AG04450 (cell line): ENCODE results near the gene LMO1. TPM values are rescaled to one million over a fixed set of nuclear protein-coding genes. Genes with fewer than 3 reads are reported as not detected.

Experiments used
- CTCF ChIA-PET: fragments of 300-600, 350-600 bp; formaldehyde crosslinking; extraction: SDS; loops from one replicate; lab custom pipeline; 2022; ENCODE audit warnings: antibody characterized with exemption, inconsistent platforms; lab: Charles Lee
- POLR2A ChIA-PET: fragments of 350-600 bp; formaldehyde crosslinking; extraction: SDS; loops from one replicate; lab custom pipeline; 2021; ENCODE audit warnings: antibody characterized with exemption, inconsistent platforms; lab: Yijun Ruan, JAX
- DNase-seq: peaks from one replicate; pipeline ENCODE4 v3.0.0-alpha.2; 2011; ENCODE audit warnings: low read depth, low spot score
- H3K27ac ChIP-seq: one replicate; pipeline ENCODE4 v1.5.1; 2012; ENCODE audit warnings: low read depth, low read length, control low read depth
- H3K27me3 ChIP-seq: one replicate; pipeline ENCODE4 v1.6.0; 2012; ENCODE audit warnings: low read length; ENCODE audit not compliant: control insufficient read depth, insufficient read depth
- H3K4me3 ChIP-seq: 2 replicates; pipeline ENCODE4 v1.5.1; 2011; ENCODE audit warnings: mild to moderate bottlenecking, low read depth, low read length, control low read depth
- H3K9me3 ChIP-seq: 2 replicates; pipeline ENCODE4 v1.5.1; 2012; ENCODE audit warnings: low read length; ENCODE audit not compliant: control insufficient read depth, insufficient read depth
- polyA plus RNA-seq: library from polyadenylated mRNA; depleted of rRNA; stranded (reverse); fragments of >200 nt; gene quantifications from 2 replicates; pipeline ENCODE4 v1.2.3, GENCODE V29; 2011
- TF ChIP-seq, protein P1 (sequence below): IDR thresholded peaks from 2 replicates; pipeline ENCODE4 v1.5.1; 2011; ENCODE audit warnings: low read depth, low read length, control low read depth, inconsistent platforms

The LMO1 gene
- polyA plus RNA-seq, 1 experiment: not detected

DNA sequence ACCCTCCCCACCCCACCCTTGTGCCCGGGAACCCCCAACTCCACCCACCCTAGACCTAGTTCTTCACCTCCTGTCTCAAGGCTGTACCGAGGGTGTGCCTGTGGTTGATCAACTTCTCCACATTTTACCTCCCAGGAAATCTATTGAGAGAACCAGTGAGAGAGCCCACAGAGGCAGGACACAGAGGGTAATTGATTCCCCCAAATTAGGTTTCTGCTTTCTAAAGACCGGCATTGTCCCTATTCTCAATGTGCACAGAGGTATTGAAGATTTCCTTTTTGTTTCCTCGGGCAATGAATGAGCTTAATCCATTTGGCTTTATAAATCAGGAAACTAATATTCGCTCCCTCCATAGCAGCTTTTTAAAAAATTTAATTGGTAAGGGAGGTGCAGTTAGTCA is 6.0 kb upstream of the LMO1 start:
- TF ChIP-seq, protein P1, sequence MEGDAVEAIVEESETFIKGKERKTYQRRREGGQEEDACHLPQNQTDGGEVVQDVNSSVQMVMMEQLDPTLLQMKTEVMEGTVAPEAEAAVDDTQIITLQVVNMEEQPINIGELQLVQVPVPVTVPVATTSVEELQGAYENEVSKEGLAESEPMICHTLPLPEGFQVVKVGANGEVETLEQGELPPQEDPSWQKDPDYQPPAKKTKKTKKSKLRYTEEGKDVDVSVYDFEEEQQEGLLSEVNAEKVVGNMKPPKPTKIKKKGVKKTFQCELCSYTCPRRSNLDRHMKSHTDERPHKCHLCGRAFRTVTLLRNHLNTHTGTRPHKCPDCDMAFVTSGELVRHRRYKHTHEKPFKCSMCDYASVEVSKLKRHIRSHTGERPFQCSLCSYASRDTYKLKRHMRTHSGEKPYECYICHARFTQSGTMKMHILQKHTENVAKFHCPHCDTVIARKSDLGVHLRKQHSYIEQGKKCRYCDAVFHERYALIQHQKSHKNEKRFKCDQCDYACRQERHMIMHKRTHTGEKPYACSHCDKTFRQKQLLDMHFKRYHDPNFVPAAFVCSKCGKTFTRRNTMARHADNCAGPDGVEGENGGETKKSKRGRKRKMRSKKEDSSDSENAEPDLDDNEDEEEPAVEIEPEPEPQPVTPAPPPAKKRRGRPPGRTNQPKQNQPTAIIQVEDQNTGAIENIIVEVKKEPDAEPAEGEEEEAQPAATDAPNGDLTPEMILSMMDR: no peak
- no peaks in the 10 kb centered on the region; the same call in 1 of the 2 replicates for H3K9me3 ChIP-seq
- H3K27me3 ChIP-seq: peaks cover 58% of the 10 kb centered on the region
- ChIA-PET CTCF (interaction anchor here (1.0 kb wide), 1 partner anchor 297 kb away, joined by 3 read pairs; no protein-coding TSS in a partner anchor), POLR2A (no interaction called here)
- no peak for DNase-seq
- no peak overlapping the region for H3K27ac ChIP-seq
- no peak overlapping the region for H3K4me3 ChIP-seq

DNA sequence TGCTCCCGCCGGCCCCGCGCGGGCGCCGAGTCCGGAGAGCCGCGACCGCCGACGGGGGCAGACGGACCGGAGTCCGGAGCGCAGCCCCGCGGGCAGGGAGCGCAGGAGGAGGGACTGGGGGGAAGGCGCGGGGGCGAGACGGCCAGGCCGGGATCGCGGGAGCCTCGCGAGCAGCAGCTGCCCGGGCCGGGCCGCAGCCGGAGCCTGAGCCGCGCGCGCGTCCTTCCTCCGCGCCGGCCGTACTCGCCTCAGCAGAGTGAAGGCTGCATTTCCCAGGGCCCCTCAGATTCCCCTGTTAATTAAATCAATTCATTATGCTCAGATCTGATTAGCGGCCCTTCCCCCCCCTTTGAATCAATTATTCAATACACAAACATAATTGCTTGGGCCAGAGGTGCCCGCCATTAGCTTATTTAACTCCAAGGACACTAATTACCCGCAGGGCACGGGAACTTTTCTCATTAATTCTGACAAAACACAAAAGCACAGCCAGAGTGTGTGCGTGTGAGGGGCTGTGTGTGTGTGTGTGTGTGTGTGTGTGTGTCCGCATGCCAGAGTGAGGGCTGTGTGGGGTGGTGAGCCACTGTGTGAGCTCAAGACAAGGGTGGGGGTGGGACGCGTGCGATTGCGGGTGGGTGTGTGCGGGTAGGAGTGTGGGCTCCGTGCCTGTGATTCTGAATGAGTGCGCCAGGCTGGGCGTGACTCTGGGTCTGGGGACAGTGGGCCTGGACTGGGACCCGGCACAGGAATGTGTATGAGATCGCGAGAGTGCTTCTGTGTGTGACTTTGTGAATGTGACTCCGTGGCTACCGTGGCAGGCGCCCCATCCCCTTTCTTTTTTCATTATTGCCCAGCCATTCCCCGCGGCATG is 5.1 kb upstream of the LMO1 start:
- no peak for DNase-seq
- Histone ChIP-seq H3K27ac (no peak overlapping the region), H3K27me3 (peaks cover 66% of the 10 kb centered on the region), H3K4me3 (no peak overlapping the region), H3K9me3 (no peaks in the 10 kb centered on the region; the same call in 1 of the 2 replicates)
- ChIA-PET CTCF (interaction anchor here (0.6 kb wide), 1 partner anchor 95 kb away, joined by 3 read pairs; no protein-coding TSS in a partner anchor), POLR2A (no interaction called here)
- TF ChIP-seq, protein P1: no peak

DNA sequence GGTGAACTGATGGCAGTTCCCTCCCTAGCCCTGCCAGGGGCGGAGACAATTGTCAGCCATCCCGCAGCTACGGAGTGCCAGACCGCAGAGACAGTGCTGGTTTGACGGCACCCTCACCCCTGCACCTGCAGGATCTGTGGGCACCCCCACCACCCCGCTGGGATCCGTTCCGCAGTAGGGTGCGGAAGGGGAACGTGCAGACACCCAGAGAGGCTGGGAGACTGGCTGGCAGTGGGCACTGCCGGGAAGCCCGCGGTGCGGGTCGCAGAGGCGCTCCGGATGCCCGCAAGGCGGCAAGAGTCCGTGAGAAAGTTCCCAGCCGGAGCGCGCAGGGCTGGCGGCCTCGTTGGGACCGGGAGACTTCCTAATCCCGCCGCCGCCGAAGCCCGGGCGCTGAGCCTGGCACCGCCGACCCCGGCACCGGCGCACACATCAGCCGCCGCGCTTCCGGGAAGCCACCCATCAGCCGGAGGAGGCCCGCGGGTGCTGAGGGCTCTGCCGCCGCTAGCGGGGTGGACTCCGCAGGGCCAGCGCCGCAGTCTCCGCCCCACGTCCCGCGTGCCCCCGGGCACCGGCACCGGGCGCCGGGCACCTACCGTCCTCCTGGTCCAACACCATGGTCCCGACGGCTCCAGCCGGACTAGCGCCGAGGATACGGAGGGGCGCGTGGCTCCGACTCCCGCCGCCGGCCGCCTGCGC is 4.3 kb upstream of the LMO1 start:
- H3K9me3 ChIP-seq: no peaks in the 10 kb centered on the region; the same call in 1 of the 2 replicates
- no peak overlapping the region for H3K4me3 ChIP-seq
- TF ChIP-seq, protein P1: no peak
- DNase-seq: no peak
- ChIA-PET CTCF (no interaction called here), POLR2A (no interaction called here)
- no peak overlapping the region for H3K27ac ChIP-seq
- H3K27me3 ChIP-seq: peaks cover 71% of the 10 kb centered on the region

DNA sequence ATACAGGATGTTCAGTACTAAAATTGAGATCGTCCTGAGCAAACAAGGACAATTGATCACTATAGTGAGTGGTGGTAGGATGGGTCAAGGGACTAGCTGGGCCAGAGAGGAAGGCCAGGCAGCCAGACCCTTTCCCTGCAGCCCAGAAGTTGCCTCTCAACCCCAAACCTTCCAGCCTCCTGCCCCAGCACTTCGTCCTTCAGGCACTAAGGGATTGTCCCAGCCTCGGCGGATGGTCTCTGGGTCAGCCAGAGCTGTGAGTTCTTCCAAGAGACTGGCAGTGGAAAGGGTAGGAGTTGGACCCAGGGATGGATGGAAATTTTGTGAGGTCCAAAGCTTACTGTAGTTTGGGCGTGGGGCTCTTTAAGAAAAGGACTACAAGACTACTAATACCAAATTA is 3.6 kb upstream of the LMO1 start:
- ChIA-PET POLR2A (no interaction called here), CTCF (no interaction called here)
- DNase-seq: no peak
- H3K27me3 ChIP-seq: peaks cover 77% of the 10 kb centered on the region
- H3K4me3 ChIP-seq: no peak overlapping the region
- H3K27ac ChIP-seq: no peak overlapping the region
- no peaks in the 10 kb centered on the region; the same call in 1 of the 2 replicates for H3K9me3 ChIP-seq
- TF ChIP-seq, protein P1: no peak
